ENCODE data around the gene INTS11.

- TF ChIP-seq EZH2 (IDR thresholded peaks at IDR 0.05) (no peak), POLR2AphosphoS5 (IDR thresholded peaks at IDR 0.05; ENCODE audit: borderline replicate concordance, low read depth, low read length) (no peak), FOXP2 (optimal IDR thresholded peaks at IDR 0.05; ENCODE audit: control extremely low read depth, extremely low read length, insufficient read depth) (no peak)
Measured at GRCh38 chr1:1326075-1326605, 1.7 kb upstream of the INTS11 start.

All from SK-N-MC (cell line).